RWPE1 (cell line): Measurements from ENCODE around the gene NOP16.

Experiments
- CTCF ChIA-PET: fragments of 350-600 bp; sonication (Branson Sonifier 250); formaldehyde crosslinking; extraction: SDS; loops from one replicate; lab custom pipeline; 2021; lab: Yijun Ruan, JAX
- POLR2A ChIA-PET: fragments of 400-600 bp; formaldehyde crosslinking; extraction: SDS; loops from one replicate; lab custom pipeline; 2020; ENCODE audit warnings: antibody characterized with exemption; ENCODE audit not compliant: low non-redundant PET; lab: Yijun Ruan, JAX
- DNase-seq: peaks from one replicate; pipeline ENCODE4 v3.0.0; 2012; ENCODE audit warnings: low spot score
- H3K27ac ChIP-seq: fragments of 450-650 bp; 2 replicates; pipeline ENCODE4 v1.5.1; 2017
- TF ChIP-seq, protein P1 (sequence below): fragments of 450-650 bp; conservative IDR thresholded peaks from 2 replicates; pipeline ENCODE4 v1.5.1; 2017; ENCODE audit warnings: low read depth, mild to moderate bottlenecking

The NOP16 gene

DNA sequence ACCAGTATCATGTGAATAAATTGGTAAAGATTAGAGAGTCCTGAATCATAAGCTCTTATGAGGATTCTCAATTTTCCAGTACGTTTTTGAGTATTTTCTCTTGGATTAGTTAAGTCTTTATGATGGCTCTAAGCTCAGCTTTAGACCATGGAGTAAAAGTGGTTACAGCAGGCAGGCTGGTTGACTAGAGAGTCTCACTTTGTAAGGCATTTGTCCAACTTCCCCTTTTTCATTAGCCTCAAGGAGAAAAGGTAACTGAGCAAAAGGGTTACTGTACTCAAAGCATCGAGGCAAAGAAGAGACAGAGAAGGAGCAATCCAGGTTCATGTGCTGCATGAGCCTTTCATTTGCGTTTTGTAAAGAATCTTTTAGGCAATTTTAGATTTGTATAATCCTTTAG lies 8.5 kb downstream of the NOP16 start:
- ChIA-PET POLR2A (no interaction called here), CTCF (interaction anchor here (0.7 kb wide), 1 partner anchor 209 kb away, joined by 4 read pairs; no protein-coding TSS in a partner anchor)
- H3K27ac ChIP-seq: no peak overlapping the region
- TF ChIP-seq, protein P1, sequence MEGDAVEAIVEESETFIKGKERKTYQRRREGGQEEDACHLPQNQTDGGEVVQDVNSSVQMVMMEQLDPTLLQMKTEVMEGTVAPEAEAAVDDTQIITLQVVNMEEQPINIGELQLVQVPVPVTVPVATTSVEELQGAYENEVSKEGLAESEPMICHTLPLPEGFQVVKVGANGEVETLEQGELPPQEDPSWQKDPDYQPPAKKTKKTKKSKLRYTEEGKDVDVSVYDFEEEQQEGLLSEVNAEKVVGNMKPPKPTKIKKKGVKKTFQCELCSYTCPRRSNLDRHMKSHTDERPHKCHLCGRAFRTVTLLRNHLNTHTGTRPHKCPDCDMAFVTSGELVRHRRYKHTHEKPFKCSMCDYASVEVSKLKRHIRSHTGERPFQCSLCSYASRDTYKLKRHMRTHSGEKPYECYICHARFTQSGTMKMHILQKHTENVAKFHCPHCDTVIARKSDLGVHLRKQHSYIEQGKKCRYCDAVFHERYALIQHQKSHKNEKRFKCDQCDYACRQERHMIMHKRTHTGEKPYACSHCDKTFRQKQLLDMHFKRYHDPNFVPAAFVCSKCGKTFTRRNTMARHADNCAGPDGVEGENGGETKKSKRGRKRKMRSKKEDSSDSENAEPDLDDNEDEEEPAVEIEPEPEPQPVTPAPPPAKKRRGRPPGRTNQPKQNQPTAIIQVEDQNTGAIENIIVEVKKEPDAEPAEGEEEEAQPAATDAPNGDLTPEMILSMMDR: no peak
- DNase-seq: no peak

GRCh38 chr5:176373100-176373818 lies 15.1 kb downstream of the NOP16 start:
- DNase-seq: no peak
- H3K27ac ChIP-seq: no peak overlapping the region
- POLR2A ChIA-PET: no interaction called here
- CTCF ChIA-PET: no interaction called here
- TF ChIP-seq, protein P1: no peak

GRCh38 chr5:176371621-176372539 lies 16.5 kb downstream of the NOP16 start:
- ChIA-PET CTCF (interaction anchor here (0.6 to 0.7 kb wide), 3 partner anchors 46 to 692 kb away, joined by 3 to 5 read pairs (median 4); partner anchors contain the start of gene ZNF346), POLR2A (interaction anchor here (0.8 kb wide), 1 partner anchor 10 kb away, joined by 5 read pairs; the partner anchor contains the start of gene KIAA1191)
- TF ChIP-seq, protein P1: no peak
- H3K27ac ChIP-seq: peak overlapping the region; percentile 8; the same call in 1 of the 2 replicates
- no peak for DNase-seq

- CTCF ChIA-PET: interaction anchor here (0.6 to 0.7 kb wide), 2 partner anchors 22 to 1961 kb away, joined by 3 read pairs; no protein-coding TSS in a partner anchor
- TF ChIP-seq, protein P1: no peak
- no peak overlapping the region for H3K27ac ChIP-seq
- no peak for DNase-seq
- POLR2A ChIA-PET: interaction anchor here (0.6 kb wide), 1 partner anchor 19 kb away, joined by 4 read pairs; no protein-coding TSS in a partner anchor
Measured at GRCh38 chr5:176369934-176370711, 18.3 kb downstream of the NOP16 start.

GRCh38 chr5:176368726-176369125 lies 19.7 kb downstream of the NOP16 start:
- ChIA-PET CTCF (interaction anchor here (0.6 kb wide), 1 partner anchor 309 kb away, joined by 3 read pairs; no protein-coding TSS in a partner anchor), POLR2A (no interaction called here)
- DNase-seq: no peak
- TF ChIP-seq, protein P1: no peak
- peak overlapping the region; percentile 11 for H3K27ac ChIP-seq
